Hepatocyte (in vitro differentiated cells): Measurements from ENCODE around the gene TCP11L1. TPM values are rescaled to one million over a fixed set of nuclear protein-coding genes. Genes with fewer than 3 reads are reported as not detected.
"Not testable (repeated sequence)": the region's sequence is repeated elsewhere in the genome, so short reads cannot be mapped to it uniquely, and the experiment has no call there.

ENCODE experiments used
- DNase-seq: peaks from one replicate; pipeline ENCODE4 v3.0.0-alpha.2; 2016; ENCODE audit warnings: low spot score
- H2AFZ ChIP-seq: fragments of 200-600 bp; sonication (generic); 2 replicates; pipeline ENCODE4 v1.6.0; 2016; ENCODE audit warnings: antibody characterized with exemption, mild to moderate bottlenecking
- H3K27ac ChIP-seq: fragments of 200-600 bp; sonication (generic); 2 replicates; pipeline ENCODE4 v1.5.1; 2016; ENCODE audit warnings: mild to moderate bottlenecking
- H3K27me3 ChIP-seq: fragments of 200-600 bp; sonication (generic); 2 replicates; pipeline ENCODE4 v1.6.1; 2016
- H3K36me3 ChIP-seq: fragments of 200-600 bp; sonication (generic); replicated peaks from 2 replicates; pipeline ENCODE4 v1.5.1; 2016; ENCODE audit warnings: low read depth; ENCODE audit not compliant: insufficient read depth
- H3K4me1 ChIP-seq: fragments of 200-600 bp; sonication (generic); 2 replicates; pipeline ENCODE4 v1.5.1; 2016; ENCODE audit warnings: mild to moderate bottlenecking, moderate library complexity; ENCODE audit not compliant: insufficient read depth
- H3K4me2 ChIP-seq: fragments of 200-600 bp; sonication (generic); 2 replicates; pipeline ENCODE4 v1.6.0; 2016
- H3K4me3 ChIP-seq: fragments of 200-600 bp; sonication (generic); 2 replicates; pipeline ENCODE4 v1.5.1; 2016; ENCODE audit warnings: mild to moderate bottlenecking
- H3K79me2 ChIP-seq: fragments of 200-600 bp; sonication (generic); 2 replicates; pipeline ENCODE4 v1.6.0; 2017; ENCODE audit warnings: mild to moderate bottlenecking
- H3K9me2 ChIP-seq: fragments of 200-600 bp; sonication (generic); replicated peaks from 2 replicates; pipeline ENCODE4 v1.6.0; 2017; ENCODE audit warnings: mild to moderate bottlenecking; ENCODE audit not compliant: insufficient read depth
- H3K9me3 ChIP-seq: fragments of 200-600 bp; sonication (generic); 2 replicates; pipeline ENCODE4 v1.5.1; 2016; ENCODE audit warnings: low read depth, mild to moderate bottlenecking
- H4K20me1 ChIP-seq: fragments of 200-600 bp; sonication (generic); 2 replicates; pipeline ENCODE4 v1.6.0; 2016; ENCODE audit warnings: mild to moderate bottlenecking; ENCODE audit not compliant: insufficient read depth, poor library complexity, severe bottlenecking
- CTCF ChIP-seq: fragments of 200-600 bp; sonication (generic); IDR thresholded peaks from 2 replicates; pipeline ENCODE4 v1.5.1; 2016; ENCODE audit warnings: antibody characterized with exemption, mild to moderate bottlenecking; ENCODE audit not compliant: poor library complexity
- EZH2 ChIP-seq: fragments of 200-600 bp; sonication (generic); IDR thresholded peaks from 2 replicates; pipeline ENCODE4 v1.6.1; 2016; ENCODE audit warnings: antibody characterized with exemption, mild to moderate bottlenecking, borderline replicate concordance
- EZH2phosphoT487 ChIP-seq: fragments of 200-600 bp; sonication (generic); IDR thresholded peaks from one replicate; pipeline ENCODE4 v1.6.1; 2018; ENCODE audit warnings: antibody characterized with exemption, mild to moderate bottlenecking, low read depth, moderate library complexity; ENCODE audit not compliant: unreplicated experiment, severe bottlenecking
- WGBS: methylation state at CpG from one replicate; pipeline ENCODE4 v1.1.6; 2016; ENCODE audit warnings: low lambda C conversion rate; ENCODE audit errors: missing lambda C conversion rate; 5-methylcytosine and 5-hydroxymethylcytosine counted together
- polyA plus RNA-seq: library from polyadenylated mRNA; unstranded; fragments of >200 nt; fragmentation: Nextera tagmentation; extraction: Ambion mirVana; gene quantifications from 2 replicates; pipeline ENCODE4 v1.2.1, GENCODE V29; 2016
- total RNA-seq: library from RNA; depleted of rRNA; stranded (reverse); fragments of >200 nt; gene quantifications from 2 replicates; pipeline ENCODE4 v1.2.3, GENCODE V29; 2014

Gene TCP11L1
- total and polyA plus RNA-seq, 2 experiments from 2014 or later, result 9.8 to 25.5 TPM

GRCh38 chr11:33044285-33044756 lies 4.9 kb downstream of the TCP11L1 start:
- H3K27ac ChIP-seq, result no peak overlapping the region
- no peaks in the 10 kb centered on the region for H3K27me3 ChIP-seq
- peaks cover 33% of the 10 kb centered on the region for H3K79me2 ChIP-seq
- no peak for TF ChIP-seq EZH2phosphoT487
- no peak for TF ChIP-seq CTCF
- no peak for TF ChIP-seq EZH2
- H2AFZ ChIP-seq, result no peak overlapping the region
- H4K20me1 ChIP-seq, result no peaks in the 10 kb centered on the region
- WGBS, result 91% methylated on average over 4 of the region's 4 CpGs
- no peaks in the 10 kb centered on the region for H3K36me3 ChIP-seq
- H3K9me3 ChIP-seq, result no peaks in the 10 kb centered on the region
- no peaks in the 10 kb centered on the region for H3K9me2 ChIP-seq
- peaks cover 18% of the 10 kb centered on the region for H3K4me1 ChIP-seq
- no peak overlapping the region for H3K4me3 ChIP-seq
- no peak overlapping the region for H3K4me2 ChIP-seq
- no peak for DNase-seq

DNA sequence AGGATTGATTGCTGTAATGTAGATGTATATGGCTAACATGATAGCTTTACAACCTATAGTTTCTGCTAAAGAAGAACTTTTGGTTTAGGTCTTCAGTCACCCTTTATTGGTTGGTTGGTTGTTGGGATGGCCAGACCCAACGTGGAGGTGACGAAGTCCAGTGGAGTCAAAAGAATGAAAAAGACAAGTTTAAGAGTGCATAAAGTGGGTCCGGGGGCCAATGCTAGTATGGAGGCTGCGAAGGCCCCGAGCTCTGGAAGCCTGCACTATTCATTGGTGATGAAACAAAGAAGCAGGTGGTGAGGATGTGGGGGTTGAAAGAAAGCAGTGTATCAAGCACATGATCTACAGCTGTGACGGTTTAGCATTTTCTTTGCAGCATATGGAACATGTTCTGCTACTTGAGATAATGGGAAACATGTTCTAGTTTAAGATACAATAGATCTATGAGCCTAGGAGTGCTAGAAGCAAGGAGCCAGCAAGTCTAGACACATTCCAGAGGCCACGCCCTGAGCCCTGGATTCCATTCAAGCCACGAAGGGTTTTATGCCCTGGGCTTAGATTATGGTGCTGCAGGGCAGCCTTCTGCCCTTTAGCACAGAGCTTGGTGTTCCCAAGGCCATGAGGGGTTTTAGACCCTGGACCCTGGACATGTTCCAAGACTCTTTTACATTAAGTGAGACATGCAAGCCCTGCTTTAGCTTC lies 6.3 kb downstream of the TCP11L1 start:
- Histone ChIP-seq H3K4me2 (no peak overlapping the region), H3K4me1 (peaks cover 14% of the 10 kb centered on the region), H3K27ac (no peak overlapping the region), H2AFZ (no peak overlapping the region), H3K79me2 (peaks cover 28% of the 10 kb centered on the region), H3K4me3 (no peak overlapping the region), H3K9me3 (no peaks in the 10 kb centered on the region), H3K27me3 (no peaks in the 10 kb centered on the region), H3K36me3 (no peaks in the 10 kb centered on the region), H4K20me1 (no peaks in the 10 kb centered on the region), H3K9me2 (no peaks in the 10 kb centered on the region)
- TF ChIP-seq EZH2phosphoT487, result no peak
- no peak for TF ChIP-seq CTCF
- TF ChIP-seq EZH2, result no peak
- DNase-seq, result no peak
- 80% methylated on average over 8 of the region's 8 CpGs for WGBS

GRCh38 chr11:33048701-33049100 lies 9.3 kb downstream of the TCP11L1 start:
- not testable (repeated sequence) for H3K27me3 ChIP-seq, H3K4me1 ChIP-seq, H3K4me3 ChIP-seq, DNase-seq, H3K4me2 ChIP-seq, H3K36me3 ChIP-seq, H3K9me2 ChIP-seq, H4K20me1 ChIP-seq, H3K9me3 ChIP-seq, H2AFZ ChIP-seq
- 85% methylated on average over 6 of the region's 6 CpGs for WGBS
- H3K79me2 ChIP-seq, result peaks cover 17% of the 10 kb centered on the region
- H3K27ac ChIP-seq, result peak overlapping the region; percentile 44

GRCh38 chr11:33049565-33050408 lies 10.4 kb downstream of the TCP11L1 start:
- H3K27ac ChIP-seq, result peak overlapping the region; percentile 44

More at GRCh38 chr11:33049565-33050408, 10.4 kb downstream of the TCP11L1 start:
- not testable (repeated sequence) for H3K4me2 ChIP-seq, H2AFZ ChIP-seq, DNase-seq, H4K20me1 ChIP-seq, H3K4me1 ChIP-seq, H3K9me2 ChIP-seq, H3K4me3 ChIP-seq, H3K9me3 ChIP-seq, H3K27me3 ChIP-seq, H3K36me3 ChIP-seq
- peaks cover 17% of the 10 kb centered on the region for H3K79me2 ChIP-seq
- 45% methylated on average over 3 of the region's 3 CpGs for WGBS
